NCI-H2107 treated with DMSO at 0.1 percent for 48 hours (cell line): ENCODE data around the gene SQSTM1.

Source experiments
- DNase-seq: peaks from one replicate; lab custom pipeline; 2025; ENCODE audit not compliant: unreplicated experiment; lab: John Stamatoyannopoulos, UW

Gene SQSTM1

GRCh38 chr5:179805529-179806249, 15.0 kb upstream of the SQSTM1 start:
- no peak for DNase-seq

GRCh38 chr5:179806250-179807048, 14.3 kb upstream of the SQSTM1 start, which contains the start of gene MGAT4B:
MGAT4B (minus strand) TSS chr5:179806866; CDS start chr5:179806583, 283 bp downstream.
- DNase-seq: no peak

DNA sequence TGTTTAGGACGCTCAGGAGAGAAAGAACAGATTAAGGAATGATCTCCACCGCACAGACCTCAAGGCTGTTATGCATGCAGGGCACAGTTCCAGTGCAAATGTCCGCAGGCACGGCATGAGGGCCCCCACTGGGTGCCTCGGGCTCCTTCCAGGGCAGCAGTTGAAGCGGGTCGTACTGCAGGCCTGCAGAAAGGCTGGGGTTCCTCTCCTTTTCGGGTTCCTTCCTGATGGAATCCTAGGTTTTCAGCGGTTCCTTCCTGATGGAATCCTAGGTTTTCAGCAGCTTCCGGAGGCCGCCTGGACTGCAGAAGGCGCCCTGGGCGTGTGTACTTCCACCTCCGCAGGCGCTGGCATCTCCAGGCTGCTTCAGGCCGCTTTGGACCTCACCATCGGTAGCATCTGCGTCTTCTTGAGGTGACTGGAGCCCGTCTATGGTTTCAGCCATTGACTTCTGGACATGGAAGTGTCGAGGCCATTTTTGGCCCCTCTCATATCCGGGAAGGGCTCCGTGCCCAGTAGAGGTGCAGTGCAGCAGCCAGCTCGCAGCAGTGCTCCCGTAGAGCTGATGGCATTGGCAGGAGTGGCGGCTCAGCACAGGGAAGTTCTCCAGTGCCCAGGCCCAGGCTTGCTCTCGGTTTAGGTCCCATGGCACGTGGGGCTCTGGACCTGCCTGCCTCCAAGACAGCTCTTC, 8.4 kb upstream of the SQSTM1 start:
- DNase-seq: no peak

GRCh38 chr5:179812997-179813607, 7.6 kb upstream of the SQSTM1 start:
- no peak for DNase-seq

DNA sequence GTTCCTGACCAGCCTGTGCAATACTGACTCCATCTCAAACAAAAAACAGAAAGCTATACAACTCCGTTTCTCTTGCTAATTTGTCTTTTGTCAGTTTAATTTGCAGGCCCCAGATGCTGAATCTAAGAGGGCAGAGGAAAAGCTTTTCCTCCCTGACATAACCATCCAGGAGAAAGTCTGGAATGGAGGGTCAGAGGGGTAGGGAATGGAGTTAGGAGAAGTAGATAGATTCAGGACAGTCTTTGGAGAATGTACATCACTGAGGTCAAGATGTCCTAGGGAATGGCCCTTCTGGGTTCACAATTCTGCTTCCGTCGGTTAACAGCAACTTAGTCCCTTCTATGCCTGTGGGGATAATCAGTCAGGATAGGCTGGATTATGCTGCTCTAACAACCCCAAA, 6.6 kb upstream of the SQSTM1 start:
- DNase-seq: no peak

- no peak for DNase-seq
These were observed 5.0 kb upstream of the SQSTM1 start for GRCh38 chr5:179815491-179816249.

DNA sequence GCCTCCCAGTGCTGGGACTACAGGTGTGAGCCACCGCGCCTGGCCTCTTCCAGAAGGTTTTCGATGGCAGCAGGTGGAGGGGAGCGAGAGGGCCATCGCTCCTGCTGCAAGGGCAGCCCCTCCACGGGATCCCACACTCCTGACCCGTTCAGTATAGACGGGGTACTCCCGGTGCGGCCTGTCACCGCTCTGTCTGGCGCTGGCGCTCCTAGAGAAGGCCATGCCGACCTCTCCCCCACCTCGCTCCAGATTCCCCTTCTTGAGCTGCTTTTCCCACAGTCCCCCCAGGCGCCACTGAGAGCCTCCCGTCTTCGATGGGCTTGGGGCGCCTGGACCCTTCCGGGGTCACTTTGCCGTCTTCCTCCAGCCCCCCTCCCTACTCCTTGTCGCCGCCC, 4.3 kb upstream of the SQSTM1 start:
- DNase-seq: no peak

GRCh38 chr5:179816796-179817469, 3.8 kb upstream of the SQSTM1 start:
- DNase-seq: no peak

DNA sequence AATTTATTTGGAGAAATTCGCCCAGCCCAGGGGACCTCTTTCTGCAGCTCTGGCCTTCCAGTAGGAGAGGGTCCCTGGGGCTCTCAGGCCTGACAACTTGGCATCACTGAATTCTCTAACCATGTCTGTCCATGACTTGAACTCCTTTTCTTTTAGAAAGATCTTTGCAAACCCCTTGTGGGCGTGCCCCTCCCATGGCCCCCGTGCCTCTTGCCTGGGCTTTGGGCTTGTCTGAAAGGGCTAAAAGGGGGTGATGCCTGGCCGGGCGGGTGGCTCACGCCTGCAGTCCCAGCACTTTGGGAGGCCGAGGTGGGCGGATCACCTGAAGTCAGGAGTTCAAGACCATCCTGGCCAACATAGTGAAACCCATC, 3.2 kb upstream of the SQSTM1 start:
- no peak for DNase-seq

GRCh38 chr5:179817890-179818745, 2.6 kb upstream of the SQSTM1 start:
- DNase-seq: no peak

DNA sequence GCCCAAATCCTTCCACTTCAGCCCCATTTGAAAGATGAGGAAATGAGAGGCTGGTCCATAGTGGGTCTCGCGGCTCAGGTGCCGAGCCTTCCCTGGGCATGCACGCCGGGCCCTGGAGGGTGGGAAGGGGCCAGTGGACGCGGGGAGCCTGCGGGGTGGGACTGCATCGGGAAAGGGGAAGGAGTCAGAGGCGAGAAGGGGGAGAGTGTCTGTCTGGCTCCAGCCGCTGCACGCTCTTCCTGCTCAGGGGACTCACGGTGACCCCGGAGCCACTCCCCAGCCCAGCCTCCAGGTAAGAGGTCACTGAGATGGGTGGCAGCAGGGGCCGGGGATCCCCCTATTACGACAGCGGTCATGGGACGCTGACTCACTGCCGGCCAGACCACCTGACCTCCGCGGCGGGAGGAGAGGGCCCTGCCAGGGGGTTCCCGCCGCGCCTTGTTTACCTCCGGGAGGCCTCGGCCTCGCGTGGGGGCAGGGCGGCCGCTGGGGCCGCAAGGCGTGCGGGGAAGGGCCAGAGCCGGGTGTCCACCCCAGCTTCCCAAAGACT, 1.9 kb upstream of the SQSTM1 start:
- no peak for DNase-seq

DNA sequence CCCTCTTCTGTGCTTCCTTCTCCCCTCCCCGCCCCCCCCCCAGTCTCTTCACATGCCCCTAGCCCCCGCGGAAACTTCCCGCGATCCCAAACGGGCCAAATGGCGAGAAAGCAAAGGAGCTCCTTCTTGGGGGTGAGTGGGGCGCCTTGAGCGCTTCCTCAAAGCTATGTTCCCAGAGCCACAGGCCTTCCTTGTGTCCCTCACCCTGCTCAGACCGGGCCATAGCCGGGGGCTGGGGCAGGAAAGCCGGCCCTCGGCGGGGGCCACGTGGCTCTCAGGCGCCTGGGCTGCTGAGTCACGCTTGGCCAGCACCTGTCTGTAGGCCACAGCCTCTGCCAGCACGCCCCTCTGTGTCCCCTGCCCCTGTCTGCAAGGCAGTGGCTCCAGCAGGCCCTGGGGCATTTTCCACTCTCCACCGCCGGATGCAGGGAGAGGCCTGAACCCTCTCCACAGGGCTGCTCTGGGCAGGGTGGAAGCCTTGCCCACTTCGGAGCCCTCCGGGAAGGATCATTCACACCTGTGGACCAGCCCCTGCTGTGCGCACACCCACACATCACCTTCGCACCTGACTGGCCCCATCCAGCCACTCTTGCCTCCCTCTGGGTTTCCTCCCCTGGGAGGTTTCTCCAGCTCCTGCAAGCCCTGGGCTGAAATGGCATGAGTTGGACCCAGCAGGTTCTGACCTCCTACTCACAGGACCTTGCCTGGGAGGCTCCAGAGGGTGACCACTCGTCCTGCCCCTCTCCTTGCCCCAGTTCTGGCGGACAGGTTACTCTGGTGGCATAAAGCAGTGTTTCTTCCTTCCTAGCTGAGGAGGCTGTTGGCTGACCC, 1.2 kb upstream of the SQSTM1 start:
- DNase-seq: no peak

DNA sequence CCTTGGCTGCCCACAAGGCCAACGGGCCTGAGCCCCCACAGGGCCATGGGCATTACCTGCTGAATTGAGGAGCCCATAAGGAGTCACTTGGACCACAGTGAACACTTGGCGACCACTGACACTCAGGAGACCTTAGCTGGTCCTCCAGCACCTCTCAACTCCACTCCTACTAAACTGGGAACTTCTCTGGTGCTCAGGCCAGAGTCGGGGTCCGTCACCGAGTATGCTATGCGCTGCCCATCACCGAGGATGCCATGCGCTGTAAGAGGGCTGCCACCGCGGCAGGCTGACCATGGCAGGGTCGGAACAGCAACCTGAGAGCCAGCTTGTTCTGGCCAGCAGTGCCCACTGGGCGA, 600 bp upstream of the SQSTM1 start:
- DNase-seq: no peak

DNA sequence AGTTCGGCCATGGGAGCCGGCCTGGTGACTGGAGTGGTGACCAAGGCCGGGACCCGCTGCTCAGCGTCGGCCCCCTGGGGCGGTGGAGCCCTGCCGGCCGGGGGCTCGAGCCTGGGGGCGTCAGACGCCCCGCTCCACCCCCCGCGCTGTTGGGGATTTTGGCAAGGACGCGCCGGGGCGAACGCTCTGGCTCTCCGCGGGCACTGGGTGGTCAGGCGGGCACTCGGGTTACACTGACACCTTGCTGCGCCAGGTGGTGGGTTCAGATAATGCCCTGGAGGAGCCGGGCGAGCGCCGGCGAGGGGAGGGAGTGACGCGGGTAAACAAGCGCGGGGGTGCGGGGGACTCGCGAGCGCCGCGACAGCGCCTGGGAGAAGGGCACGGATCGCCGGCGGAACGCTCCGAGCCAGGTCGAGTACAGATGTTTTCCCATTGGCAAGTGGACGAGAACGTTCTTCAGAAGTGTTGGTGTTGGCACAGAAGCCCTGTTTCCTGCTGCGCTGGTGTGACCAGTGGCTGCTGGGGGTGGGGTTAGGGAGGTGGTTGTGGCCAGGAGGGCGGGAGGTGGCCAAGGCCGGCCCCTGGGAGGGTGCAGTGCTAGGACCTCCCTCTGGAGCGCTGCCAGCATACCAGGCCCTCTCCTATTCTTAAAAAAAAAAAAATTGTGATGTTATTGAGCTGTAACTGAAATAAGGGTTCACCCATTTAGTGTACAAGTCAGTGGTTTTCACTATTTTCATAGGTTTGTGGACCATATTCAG, 773 bp downstream of the SQSTM1 start:
- no peak for DNase-seq

DNA sequence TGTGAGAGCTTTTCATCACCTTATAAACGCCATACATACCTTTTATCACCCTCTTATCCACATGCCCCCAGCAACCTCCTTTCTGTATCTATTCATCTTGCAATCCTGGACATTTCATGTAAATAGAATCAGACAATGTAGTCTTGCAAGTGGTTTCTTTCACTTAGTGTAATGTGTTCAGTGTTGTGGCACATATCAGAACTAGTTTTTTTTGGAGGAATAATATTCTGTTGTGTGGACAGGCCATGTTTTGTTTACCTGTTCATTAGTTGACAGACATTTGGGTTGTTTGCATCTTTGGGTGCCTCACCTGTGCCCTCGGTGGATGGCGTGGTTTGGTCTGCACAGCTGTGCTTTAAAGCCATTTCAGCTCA, 1.3 kb downstream of the SQSTM1 start:
- no peak for DNase-seq

- no peak for DNase-seq
These were observed 1.8 kb downstream of the SQSTM1 start for GRCh38 chr5:179822444-179822990.
